Measurements from ENCODE around the gene HMG20B.

Gene HMG20B

DNA sequence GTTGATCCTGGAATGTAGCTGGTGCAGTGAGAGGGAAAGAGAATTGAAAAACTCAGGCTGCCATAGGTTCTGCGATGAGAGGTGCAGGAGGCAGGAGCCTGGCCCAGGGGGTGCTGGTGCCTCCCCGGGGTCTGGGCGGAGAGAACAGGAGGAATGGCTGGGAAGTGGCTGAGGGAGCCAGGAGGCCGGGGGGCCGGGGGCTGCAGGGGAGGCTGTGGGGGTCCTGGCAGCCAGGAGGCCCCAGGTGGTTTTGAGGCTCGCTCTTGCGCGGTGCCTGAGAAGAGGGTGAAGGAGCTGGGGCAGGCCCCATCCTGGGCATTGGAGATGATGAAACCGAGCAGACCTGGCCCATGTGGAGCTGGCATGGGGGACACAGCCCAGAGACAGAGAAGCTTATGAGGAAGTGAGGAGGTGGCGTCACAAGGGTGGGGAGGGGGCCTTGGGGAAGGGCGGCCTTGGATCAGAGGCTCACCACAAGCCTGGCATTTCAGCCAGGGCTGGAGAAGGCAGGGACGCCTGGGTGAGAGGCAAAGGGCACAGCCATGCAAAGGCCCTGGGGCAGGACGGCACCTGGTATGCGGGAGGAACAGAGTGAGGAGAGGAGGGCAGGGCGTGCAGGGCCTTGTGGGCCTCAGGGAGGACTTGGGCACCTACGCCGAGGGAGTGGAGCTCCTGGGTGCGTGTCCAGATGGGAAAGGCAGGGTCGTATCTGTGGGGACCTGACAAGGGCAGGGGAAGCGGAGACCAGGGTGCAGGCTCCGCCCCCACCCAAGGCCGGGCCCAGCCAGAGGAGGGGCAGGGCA is 35.1 kb upstream of the HMG20B start:
- peak; percentile 10 for ATAC-seq
- TF ChIP-seq ISL1 (CRISPR knock-in tag; IDR thresholded peaks at IDR 0.05) = no peak
- TF ChIP-seq ZC3H10 (CRISPR knock-in tag; IDR thresholded peaks at IDR 0.05) = no peak
- no peak for TF ChIP-seq OSR1 (CRISPR knock-in tag; IDR thresholded peaks at IDR 0.05)
- TF ChIP-seq RARB (CRISPR knock-in tag; IDR thresholded peaks at IDR 0.05) = no peak
- no peak for TF ChIP-seq ZFP3 (CRISPR knock-in tag; IDR thresholded peaks at IDR 0.05)
- TF ChIP-seq BACH2 (CRISPR knock-in tag; IDR thresholded peaks at IDR 0.05; ENCODE audit: borderline replicate concordance) = no peak
- TF ChIP-seq GLIS3 (CRISPR knock-in tag; IDR thresholded peaks at IDR 0.05) = no peak
- TF ChIP-seq, protein P1, sequence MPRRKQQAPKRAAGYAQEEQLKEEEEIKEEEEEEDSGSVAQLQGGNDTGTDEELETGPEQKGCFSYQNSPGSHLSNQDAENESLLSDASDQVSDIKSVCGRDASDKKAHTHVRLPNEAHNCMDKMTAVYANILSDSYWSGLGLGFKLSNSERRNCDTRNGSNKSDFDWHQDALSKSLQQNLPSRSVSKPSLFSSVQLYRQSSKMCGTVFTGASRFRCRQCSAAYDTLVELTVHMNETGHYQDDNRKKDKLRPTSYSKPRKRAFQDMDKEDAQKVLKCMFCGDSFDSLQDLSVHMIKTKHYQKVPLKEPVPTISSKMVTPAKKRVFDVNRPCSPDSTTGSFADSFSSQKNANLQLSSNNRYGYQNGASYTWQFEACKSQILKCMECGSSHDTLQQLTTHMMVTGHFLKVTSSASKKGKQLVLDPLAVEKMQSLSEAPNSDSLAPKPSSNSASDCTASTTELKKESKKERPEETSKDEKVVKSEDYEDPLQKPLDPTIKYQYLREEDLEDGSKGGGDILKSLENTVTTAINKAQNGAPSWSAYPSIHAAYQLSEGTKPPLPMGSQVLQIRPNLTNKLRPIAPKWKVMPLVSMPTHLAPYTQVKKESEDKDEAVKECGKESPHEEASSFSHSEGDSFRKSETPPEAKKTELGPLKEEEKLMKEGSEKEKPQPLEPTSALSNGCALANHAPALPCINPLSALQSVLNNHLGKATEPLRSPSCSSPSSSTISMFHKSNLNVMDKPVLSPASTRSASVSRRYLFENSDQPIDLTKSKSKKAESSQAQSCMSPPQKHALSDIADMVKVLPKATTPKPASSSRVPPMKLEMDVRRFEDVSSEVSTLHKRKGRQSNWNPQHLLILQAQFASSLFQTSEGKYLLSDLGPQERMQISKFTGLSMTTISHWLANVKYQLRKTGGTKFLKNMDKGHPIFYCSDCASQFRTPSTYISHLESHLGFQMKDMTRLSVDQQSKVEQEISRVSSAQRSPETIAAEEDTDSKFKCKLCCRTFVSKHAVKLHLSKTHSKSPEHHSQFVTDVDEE (CRISPR knock-in tag; IDR thresholded peaks at IDR 0.05) = no peak
- no peak for TF ChIP-seq SNAI2 (CRISPR knock-in tag; IDR thresholded peaks at IDR 0.05)
- TF ChIP-seq, protein P2, sequence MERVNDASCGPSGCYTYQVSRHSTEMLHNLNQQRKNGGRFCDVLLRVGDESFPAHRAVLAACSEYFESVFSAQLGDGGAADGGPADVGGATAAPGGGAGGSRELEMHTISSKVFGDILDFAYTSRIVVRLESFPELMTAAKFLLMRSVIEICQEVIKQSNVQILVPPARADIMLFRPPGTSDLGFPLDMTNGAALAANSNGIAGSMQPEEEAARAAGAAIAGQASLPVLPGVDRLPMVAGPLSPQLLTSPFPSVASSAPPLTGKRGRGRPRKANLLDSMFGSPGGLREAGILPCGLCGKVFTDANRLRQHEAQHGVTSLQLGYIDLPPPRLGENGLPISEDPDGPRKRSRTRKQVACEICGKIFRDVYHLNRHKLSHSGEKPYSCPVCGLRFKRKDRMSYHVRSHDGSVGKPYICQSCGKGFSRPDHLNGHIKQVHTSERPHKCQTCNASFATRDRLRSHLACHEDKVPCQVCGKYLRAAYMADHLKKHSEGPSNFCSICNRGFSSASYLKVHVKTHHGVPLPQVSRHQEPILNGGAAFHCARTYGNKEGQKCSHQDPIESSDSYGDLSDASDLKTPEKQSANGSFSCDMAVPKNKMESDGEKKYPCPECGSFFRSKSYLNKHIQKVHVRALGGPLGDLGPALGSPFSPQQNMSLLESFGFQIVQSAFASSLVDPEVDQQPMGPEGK (CRISPR knock-in tag; IDR thresholded peaks at IDR 0.05; ENCODE audit: borderline replicate concordance) = no peak
- no peak for TF ChIP-seq ARNTL (CRISPR knock-in tag; IDR thresholded peaks at IDR 0.05; ENCODE audit: borderline replicate concordance, low read depth)
- no peak for TF ChIP-seq ZNF565 (CRISPR knock-in tag; conservative IDR thresholded peaks at IDR 0.05; ENCODE audit: low read depth)
- TF ChIP-seq, protein P3, sequence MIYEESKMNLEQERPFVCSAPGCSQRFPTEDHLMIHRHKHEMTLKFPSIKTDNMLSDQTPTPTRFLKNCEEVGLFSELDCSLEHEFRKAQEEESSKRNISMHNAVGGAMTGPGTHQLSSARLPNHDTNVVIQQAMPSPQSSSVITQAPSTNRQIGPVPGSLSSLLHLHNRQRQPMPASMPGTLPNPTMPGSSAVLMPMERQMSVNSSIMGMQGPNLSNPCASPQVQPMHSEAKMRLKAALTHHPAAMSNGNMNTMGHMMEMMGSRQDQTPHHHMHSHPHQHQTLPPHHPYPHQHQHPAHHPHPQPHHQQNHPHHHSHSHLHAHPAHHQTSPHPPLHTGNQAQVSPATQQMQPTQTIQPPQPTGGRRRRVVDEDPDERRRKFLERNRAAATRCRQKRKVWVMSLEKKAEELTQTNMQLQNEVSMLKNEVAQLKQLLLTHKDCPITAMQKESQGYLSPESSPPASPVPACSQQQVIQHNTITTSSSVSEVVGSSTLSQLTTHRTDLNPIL (CRISPR knock-in tag; IDR thresholded peaks at IDR 0.05; ENCODE audit: low read depth) = no peak

DNA sequence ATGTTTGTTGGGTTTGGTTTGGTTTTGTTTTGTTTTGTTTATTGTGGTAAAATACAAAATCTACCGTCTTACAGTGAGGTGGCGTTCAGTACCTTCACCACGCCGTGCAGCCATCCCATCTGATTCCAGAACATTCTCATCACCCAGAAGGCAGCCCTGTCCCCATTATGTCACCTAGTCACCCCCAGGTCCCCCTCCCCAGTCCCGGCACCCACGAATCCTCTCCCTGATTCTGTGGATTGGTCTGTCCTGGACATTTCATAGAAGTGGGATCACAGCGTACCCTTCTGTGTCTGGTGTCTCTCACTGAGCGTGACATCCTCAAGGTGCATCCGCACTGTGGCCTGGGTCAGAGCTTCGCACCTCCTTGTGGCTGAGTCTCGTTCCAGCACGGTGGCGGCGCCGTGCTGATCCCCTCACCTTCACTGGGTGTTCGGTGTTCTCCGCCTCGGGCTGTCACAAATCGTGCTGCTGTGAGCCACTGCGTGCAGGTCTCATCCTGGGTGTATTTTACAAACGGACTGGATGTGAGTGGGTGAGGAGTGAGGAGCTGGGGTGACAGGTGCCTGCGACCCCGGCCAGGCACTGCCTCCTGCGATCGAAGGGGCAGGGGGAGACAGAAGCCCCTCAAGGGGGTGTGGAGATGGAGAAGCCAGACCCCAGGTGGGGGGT is 34.4 kb upstream of the HMG20B start:
- no peak for ATAC-seq
- TF ChIP-seq, protein P4, sequence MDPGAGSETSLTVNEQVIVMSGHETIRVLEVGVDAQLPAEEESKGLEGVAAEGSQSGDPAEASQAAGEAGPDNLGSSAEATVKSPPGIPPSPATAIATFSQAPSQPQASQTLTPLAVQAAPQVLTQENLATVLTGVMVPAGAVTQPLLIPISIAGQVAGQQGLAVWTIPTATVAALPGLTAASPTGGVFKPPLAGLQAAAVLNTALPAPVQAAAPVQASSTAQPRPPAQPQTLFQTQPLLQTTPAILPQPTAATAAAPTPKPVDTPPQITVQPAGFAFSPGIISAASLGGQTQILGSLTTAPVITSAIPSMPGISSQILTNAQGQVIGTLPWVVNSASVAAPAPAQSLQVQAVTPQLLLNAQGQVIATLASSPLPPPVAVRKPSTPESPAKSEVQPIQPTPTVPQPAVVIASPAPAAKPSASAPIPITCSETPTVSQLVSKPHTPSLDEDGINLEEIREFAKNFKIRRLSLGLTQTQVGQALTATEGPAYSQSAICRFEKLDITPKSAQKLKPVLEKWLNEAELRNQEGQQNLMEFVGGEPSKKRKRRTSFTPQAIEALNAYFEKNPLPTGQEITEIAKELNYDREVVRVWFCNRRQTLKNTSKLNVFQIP (CRISPR knock-in tag; IDR thresholded peaks at IDR 0.05; ENCODE audit: borderline replicate concordance, low read depth) = no peak
- no peak for TF ChIP-seq ZNF8 (CRISPR knock-in tag; IDR thresholded peaks at IDR 0.05)
- TF ChIP-seq ISL1 (CRISPR knock-in tag; IDR thresholded peaks at IDR 0.05) = no peak
- TF ChIP-seq, protein P1 (CRISPR knock-in tag; IDR thresholded peaks at IDR 0.05) = no peak
- TF ChIP-seq, protein P2 (CRISPR knock-in tag; IDR thresholded peaks at IDR 0.05; ENCODE audit: borderline replicate concordance) = no peak
- no peak for TF ChIP-seq ZNF70 (CRISPR knock-in tag; IDR thresholded peaks at IDR 0.05)
- TF ChIP-seq ZFP30 (CRISPR knock-in tag; IDR thresholded peaks at IDR 0.05) = no peak
- no peak for TF ChIP-seq TOX (CRISPR knock-in tag; IDR thresholded peaks at IDR 0.05; ENCODE audit: borderline replicate concordance)
- no peak for TF ChIP-seq CSDC2 (CRISPR knock-in tag; IDR thresholded peaks at IDR 0.05)
- no peak for TF ChIP-seq SNAI2 (CRISPR knock-in tag; IDR thresholded peaks at IDR 0.05)
- no peak for TF ChIP-seq BACH2 (CRISPR knock-in tag; IDR thresholded peaks at IDR 0.05; ENCODE audit: borderline replicate concordance)

All from SK-N-SH treated with all-trans-retinoic acid at 6 μM for 48 hours (cell line).